CD4-positive, alpha-beta T cell treated with Interleukin-15 for 4 hours (primary cell): ENCODE measurements around the gene ATP11A.
"Not testable (repeated sequence)": the region's sequence is repeated elsewhere in the genome, so short reads cannot be mapped to it uniquely, and the experiment has no call there.

ENCODE experiments used
- DNase-seq: peaks from one replicate; pipeline ENCODE4 v3.0.0-alpha.2; 2020; ENCODE audit warnings: low spot score

Gene ATP11A

DNA sequence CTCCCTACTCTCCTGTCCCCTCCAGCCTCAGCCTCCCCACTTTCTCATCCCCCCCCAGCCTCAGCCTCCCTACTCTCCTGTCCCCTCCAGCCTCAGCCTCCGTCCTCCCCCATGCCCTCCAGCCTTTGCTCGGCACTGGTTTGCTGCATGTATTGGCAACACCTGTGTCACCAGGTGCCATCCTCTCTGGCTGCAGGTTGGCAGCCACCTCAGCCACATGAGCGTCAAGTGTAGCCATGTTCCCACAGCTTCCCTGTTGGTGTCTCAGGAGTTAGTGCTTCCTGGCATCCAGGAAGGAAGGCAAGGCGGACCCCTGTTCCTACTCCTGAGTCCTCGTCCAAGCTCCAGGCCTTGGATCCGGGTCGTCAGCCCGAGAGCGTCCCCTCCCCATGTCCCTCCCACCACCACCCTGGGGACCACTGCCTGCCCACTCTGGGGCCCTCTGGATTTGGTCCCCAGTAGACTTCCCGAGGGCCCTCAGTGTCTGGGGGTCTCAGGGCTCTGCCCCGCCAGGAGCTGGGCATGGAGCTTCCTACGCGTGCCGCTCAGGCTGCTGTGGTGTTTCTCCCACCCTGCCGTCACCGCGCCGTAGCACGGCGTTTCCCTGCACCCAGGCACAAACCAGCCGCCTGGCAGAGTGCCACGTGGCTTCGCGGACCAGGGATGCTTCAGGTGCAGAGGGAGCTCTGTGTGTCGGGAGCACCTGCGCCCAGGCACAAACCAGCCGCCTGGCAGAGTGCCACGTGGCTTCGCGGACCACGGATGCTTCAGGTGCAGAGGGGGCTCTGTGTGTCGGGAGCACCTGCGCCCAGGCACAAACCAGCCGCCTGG, 150.8 kb downstream of the ATP11A start:
- no peak for DNase-seq

DNA sequence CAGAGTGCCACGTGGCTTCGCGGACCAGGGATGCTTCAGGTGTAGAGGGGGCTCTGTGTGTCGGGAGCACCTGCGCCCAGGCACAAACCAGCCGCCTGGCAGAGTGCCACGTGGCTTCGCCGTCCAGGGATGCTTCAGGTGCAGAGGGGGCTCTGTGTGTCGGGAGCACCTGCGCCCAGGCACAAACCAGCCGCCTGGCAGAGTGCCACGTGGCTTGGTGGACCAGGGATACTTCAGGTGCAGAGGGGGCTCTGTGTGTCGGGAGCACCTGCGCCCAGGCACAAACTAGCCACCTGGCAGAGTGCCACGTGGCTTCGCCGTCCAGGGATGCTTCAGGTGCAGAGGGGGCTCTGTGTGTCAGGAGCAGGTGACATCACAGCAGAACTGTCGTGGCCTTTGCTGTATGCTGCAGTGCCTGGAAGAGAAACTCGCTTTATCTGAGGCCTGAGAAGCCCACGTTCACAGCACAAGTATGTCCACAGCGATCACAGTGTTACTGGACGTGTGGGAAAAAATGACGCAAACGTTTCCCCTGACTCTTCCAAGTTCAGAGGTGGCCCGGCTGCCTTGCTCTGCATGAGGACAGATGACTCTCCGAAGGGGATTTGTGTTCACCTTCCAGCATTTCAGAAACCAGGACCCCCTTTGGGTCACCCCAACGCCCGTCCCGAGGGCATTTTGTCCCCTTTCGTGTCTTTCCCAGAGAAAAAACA, 151.6 kb downstream of the ATP11A start:
- DNase-seq = not testable (repeated sequence)

DNA sequence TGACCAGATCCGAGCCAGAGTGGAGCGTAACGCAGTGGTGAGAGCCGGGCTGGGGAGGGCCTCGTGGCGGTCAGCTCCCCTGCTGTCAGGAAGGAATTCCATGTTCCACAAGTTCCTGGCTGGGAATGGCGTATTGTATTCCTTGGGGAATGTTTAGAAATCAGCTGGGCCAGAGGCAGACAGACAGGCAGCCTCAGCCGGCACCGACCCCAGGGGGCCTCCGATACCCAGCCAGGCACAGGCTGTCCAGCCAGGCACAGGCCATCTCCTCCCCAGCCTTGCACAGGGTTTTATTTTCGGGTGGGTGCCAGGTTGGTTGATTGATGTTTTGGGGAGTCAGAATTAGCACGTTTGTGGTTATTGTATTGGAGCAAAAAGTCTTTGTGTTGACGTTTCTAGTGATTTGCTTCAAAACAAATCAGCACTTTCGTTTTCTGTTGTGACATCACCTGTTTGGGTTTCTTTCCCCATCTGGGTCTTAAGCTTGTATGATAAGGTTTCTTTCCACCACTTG, 152.6 kb downstream of the ATP11A start:
- no peak for DNase-seq

DNA sequence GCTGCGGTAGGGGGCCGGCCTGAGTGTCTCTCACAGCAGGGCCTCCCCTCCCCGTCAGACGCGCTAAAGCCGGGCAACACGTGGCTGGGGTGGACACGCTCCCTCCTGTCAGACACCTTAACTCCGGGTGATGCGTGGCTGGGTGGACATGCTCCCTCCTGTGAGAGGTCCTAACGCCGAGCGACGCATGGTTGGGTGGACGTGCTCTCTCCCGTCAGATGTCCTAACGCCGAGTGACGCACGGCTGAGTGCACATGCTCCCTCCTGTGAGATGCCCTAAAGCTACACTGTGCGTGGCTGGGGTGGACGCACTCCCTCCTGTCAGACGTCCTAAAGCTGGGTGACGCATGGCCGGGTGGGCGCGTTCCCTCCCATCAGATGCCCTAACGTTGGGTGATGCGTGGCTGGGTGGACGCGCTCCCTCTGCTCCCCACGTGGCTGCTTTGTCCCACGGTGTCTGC, 153.1 kb downstream of the ATP11A start:
- no peak for DNase-seq

DNA sequence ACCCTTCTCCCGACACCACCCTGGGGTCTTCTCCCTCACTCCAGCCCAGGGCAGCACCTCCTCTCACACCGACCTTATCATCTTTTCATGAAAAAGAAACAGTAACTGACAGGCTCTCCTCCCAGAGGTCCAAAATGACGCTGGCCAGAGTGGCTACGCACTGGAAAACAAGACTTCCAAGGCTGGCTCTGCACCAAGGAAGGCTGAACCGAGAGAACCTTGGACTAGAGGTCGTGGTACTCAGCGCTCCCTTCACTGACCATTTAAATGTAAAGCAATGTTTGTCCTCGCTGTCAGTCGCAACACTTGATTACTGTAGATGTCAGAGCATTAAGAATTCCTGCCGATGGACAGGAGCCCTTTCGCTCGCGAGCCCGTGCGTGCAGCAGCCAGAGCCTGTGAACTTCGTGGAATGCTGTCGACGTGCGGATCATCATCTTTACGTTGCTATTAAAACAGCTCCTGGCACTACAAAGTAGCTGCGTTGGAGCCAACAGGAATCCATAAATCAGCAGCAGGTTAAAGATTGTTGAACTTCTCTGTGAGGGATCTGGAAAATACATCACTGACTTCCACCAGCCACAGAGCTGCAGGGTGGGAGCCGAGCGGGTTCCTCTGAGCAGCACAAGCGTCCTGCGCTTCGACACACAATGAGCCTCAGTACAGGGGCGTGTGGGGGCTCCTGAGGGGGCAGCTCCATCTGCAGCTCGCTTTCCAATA, 153.7 kb downstream of the ATP11A start:
- DNase-seq = no peak

DNA sequence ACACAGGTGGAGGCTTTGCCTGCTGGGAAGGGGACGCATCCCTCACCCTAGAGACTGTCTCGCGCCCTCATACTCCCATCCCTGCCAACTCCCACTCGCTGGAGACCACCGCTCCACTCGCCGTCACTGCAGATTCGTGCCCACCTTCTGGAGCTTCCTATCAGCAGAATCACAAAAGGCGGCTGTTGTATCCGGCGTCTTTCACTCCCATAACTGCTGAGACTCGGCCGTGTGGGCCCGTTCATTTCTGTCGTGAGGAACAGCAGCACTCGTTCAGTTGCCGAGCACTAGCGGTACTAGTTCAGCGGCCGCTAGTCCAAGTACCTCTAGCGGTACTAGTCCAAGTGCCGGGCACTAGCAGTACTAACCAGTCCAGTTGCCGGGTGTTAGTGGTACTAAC, 154.6 kb downstream of the ATP11A start:
- no peak for DNase-seq

DNA sequence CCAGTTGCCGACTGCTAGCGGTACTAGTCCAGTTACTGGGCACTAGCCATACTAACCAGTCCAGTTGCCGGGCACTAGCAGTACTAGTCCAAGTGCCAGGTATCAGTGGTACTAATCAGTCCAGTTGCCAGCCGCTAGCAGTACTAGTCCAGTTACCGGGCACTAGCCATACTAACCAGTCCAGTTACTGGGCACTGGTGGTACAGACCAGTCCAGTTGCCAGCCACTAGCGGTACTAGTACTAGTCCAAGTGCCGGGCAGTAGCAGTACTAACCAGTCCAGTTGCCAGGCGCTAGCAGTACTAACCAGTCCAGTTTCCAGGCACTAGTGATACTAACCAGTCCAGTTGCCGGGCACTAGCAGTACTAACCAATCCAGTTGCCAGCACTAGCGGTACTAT, 155.0 kb downstream of the ATP11A start:
- DNase-seq = no peak

DNA sequence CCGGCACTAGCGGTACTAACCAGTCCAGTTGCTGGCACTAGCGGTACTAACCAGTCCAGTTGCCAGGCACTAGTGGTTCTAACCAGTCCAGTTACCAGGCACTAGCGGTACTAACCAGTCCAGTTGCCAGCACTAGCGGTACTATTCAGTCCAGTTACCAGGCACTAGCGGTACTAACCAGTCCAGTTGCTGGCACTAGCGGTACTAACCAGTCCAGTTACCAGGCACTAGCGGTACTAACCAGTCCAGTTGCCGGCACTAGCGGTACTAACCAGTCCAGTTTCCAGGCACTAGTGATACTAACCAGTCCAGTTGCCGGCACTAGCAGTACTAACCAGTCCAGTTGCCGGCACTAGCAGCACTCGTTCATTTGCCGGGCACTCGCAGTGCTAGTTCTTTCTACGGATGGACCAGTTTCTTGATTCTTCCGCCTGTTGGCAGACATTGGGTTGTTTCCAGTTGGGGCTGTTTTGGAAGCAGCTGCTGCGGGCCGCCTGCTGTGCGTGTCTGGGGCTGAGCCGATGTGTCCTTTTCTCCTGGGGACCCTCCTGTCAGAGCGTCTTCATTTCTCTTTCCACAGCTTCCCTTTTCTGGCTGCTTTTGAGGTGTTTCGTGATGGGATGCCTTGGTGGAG, 155.8 kb downstream of the ATP11A start:
- DNase-seq = no peak

DNA sequence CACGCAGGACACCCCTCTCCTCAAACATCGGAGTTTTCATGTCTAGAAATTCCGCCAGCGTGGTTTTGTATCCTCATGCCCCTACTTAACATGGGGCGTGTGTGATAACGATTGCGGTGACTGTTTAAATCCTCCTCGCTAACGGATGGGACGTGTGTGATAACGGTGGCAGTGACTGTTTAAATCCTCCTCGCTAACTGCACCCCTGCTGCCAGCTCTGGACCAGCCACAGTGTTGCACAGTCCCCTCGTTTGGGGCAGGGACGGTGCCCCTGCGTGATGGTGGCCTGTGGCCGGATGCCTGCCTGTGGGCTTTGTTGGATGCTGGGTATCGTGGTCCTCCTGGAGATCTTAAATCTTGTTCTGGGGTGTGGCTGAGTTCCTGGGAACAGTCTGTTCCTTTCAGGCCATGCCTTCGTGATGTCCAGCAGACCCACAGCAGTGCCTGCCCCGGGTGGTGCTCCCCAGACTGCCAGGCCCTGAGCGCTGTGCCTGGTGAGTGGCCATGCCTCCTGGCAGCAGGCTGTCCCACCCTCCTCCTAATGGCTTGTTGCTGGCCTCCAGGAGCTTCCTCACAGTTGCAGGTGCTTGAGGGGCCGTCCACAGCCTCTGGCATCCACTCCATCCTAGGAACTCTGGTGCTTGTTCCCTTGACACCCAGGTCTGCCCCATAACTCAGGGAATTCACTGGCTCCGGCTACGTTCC, 156.7 kb downstream of the ATP11A start:
- no peak for DNase-seq

DNA sequence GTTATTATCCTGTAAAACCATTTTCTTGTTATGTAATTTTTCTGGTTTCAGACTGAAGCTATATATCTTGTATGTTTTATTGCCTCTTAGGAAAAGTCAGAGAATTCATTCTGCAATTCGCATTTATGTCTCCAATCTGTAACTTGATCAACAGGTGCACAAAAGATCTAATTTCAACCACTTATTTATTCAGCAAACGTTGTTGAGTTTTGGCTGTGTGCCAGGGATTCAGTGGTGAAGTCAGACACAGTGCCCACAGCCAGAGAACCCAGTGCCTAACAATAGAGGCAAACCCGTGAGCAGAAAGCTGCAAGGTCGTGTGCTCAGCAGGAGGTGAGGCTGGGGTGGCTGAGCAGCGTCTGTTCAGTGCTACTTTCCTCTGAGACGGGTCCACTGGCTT, 159.7 kb downstream of the ATP11A start:
- no peak for DNase-seq

DNA sequence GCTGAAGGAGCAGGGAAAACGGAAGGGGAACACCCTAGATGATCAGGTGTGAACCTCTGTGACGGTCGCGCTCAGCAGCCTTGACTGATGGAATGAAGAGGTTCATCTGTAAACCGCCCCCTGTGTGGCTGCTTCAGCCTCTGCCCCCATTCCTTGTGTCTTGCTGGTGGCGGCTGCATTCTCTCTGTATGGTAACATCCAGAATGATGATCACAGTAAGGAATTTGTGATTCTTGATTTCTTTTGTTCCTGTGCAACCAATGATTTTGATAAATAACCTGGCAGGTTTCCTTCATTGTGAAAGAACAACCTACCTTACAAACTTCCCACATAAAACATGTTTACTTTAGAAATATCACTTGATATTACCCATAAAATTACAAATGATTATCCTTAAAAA, 160.4 kb downstream of the ATP11A start:
- DNase-seq = no peak

DNA sequence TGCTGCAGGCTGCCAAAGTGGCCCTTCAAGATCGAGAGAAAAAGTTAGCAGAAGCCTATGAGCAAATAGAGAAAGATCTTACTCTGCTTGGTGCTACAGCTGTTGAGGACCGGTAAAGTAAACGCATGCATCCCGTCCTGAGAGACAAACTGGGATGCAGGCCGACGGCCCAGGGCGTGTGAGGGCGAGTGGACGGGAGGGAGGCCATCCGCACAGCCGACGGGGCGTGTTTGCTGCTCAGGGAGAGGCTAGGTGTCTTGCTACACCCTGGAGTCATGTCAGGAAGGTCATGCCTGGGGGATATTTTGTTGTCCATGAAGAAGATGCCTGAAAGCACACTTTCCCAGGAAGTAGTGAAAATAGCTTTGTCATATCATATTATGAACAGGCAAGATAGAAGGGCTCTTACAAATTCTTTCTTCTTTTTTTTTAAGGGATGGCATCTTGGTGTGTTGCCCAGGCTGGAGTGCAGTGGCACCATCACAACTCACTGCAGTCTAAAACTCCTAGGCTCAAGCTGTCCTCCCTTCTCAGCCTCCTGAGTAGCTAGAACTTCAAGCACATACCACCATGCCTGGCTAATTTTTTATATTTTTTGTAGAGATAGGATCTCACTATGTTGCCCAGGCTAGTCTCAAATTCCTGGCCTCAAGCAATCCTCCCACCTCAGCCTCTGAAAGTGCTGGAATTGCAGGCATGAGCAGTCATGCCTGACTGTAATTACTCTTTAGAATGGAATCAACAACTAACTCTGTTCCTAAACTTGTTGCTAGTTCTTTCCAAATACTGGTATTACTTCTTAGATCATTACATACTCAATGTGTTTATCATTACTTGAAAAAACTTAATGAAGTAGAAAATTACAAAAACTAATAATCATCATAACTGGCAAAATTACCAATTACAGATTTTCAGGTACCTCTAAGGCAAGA, 161.5 kb downstream of the ATP11A start:
- no peak for DNase-seq

DNA sequence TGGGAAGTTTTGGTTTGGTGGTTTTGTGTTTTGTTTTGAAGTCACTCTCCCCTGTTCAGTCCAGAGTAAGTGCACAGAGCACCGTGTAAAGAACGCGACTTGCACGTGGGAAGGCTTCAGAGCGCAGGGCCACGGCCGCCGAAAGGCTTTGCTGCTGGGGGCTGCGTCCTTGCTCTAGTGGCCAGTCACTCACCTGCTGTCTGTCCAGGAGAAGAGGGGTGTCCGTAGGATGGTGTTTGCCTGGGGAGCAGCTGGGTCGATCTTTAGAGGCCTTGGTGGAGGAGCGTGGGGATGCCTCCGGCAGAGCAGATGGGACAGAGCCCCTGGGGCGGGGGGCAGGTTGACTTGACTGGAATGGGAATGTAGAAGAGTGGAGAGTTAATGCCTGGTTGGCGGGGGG, 162.6 kb downstream of the ATP11A start:
- no peak for DNase-seq

DNA sequence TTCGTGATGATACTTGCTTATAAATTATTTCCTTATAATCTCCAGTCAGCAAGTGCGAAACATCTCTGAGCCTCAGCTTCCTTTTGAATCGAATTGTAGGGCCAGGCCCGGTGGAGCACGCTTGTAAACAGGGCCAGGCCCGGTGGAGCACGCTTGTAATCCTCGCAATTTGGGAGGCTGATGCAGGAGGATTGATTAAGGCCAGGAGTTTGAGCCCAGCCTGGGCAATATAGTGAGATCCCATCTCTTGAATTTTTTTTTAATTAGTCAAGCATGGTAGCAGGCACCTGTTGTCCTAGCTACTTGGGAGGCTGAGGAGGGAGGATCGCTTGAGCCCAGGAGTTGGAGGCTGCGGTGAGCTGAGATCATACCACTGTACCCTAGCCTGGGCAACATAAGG, 163.0 kb downstream of the ATP11A start:
- DNase-seq = no peak

DNA sequence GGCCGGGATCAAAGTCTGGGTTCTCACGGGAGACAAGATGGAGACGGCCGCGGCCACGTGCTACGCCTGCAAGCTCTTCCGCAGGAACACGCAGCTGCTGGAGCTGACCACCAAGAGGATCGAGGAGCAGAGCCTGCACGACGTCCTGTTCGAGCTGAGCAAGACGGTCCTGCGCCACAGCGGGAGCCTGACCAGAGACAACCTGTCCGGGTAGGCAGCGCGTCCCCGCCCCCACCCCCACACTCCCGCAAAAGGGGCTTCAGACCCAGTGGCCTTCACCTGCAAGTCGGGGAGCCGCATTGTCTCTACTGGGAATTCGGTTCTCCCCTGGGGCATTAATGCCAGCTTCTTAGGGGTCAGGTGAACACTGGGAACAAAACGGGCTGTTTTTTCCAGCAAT, 164.5 kb downstream of the ATP11A start:
- DNase-seq = no peak

DNA sequence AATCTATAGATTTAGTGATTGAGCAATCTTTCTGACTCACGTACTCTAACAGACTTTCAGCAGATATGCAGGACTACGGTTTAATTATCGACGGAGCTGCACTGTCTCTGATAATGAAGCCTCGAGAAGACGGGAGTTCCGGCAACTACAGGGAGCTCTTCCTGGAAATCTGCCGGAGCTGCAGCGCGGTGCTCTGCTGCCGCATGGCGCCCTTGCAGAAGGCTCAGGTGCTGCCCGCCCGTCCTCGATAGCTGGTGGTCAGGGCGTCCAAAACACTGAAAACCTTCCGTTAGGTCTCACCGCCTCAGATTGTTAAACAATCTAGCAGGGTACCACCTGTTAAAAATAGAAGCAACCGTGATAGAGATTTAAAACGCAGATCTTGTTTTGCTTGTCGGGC, 166.0 kb downstream of the ATP11A start:
- no peak for DNase-seq

DNA sequence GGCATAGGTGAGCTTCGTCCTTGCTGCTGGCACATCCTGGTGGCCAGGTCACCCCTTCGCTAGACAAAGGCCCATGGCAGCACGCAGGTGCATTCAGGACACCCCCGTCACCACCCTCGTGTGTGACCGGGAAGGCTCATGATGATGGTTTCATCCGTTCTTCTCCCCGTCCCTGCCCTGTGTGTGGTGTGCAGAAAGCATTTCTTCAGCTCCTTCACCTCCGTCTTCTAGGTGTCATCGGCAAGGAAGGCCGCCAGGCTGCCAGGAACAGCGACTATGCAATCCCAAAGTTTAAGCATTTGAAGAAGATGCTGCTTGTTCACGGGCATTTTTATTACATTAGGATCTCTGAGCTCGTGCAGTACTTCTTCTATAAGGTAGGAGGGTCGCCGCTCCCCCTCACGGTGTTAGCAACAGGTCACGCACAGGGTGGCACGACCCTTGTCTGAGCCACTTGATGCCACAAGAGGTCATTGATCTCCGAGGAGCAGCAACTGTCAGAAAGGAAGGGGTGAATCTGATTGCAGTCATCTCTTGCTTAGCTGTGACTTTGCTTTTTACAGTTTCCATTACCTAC, 168.2 kb downstream of the ATP11A start:
- DNase-seq = no peak

DNA sequence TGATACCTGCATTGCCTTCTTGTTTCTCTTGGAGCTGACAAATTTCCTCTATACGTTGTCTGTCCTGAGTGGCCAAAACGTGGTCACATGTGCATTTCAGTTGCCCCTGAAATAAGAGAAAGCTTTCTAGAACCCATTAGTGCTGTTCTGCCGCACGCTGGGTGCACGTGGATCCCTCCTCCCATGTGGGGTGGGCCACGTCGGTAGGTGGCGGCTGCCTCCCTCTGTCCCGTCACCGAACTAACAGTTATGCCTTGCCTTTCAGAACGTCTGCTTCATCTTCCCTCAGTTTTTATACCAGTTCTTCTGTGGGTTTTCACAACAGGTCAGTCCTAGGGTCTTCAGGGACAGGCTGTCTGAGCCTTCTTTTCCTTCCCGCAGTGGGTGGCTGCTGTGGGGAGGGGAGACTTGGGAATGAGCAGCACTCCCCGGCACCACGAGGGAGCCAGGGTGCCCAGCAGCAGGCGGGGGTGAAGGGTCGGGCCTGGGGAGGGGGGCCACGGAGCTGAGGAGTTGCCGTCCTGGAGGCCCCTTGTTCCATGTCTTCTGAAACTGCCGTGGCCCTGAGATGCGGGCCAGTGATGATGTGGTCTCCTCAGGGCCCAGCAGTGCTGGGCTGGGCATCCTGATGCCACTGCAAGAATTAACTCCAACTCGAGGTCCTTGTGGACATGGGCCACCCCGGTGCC, 169.4 kb downstream of the ATP11A start:
- no peak for DNase-seq

DNA sequence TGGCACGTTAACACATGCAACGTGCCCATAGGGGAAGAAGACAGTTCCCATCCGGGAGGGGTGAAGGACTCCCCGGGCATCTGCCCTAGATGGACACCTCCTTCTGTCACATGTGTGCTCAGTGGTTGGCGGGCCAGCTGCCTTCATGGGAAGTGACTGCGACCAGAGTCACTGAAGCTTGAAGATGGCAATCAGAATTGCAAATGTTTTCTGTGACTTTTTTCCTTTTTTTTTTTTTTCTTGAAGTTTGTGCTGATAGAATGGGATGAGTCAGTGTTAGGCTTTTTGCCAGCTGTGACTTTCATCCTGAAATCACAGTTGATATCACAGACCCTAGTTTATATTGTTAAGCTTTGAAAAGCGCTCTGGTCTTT, 170.0 kb downstream of the ATP11A start:
- DNase-seq = no peak
